ENCODE results near the gene TSPAN10. TPM values are rescaled to one million over a fixed set of nuclear protein-coding genes. Genes with fewer than 3 reads are reported as not detected.
"Not testable (repeated sequence)": the region's sequence is repeated elsewhere in the genome, so short reads cannot be mapped to it uniquely, and the experiment has no call there.

The TSPAN10 gene
- total and polyA plus RNA-seq, 2 of the 8 experiments (the other 6 are each of a cell fraction or from before 2014, with no cell fraction given): 0.99 to 1.1 TPM

DNA sequence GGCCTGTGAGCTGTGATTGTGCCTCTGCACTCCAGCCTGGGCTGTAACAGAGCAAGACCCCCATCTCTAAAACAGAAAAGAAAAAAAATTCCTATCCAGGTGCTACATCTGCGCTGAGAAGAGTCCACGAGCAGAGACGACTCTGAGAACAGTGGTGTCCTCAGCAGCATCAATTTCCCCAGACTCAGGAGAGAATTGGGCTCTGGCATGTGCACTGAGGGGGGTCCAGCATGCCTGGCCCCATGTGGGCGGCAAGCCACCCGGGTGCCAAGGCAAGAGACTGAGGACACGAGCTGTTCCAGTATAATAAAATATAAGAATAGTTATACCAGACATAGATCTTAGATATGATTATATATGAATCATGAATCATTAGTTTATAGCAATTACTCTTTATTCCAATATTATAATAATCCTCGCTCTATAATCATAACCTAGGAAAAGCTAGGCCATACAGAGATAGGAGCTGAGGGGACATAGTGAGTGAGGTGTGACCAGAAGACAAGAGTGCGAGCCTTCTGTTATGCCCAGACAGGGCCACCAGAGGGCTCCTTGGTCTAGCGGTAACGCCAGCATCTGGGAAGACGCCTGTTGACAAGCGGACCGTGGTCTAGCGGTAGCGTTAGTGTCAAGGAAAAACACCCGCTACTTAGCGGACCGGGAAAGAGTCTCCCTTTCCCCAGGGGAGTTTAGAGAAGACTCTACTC lies 38.7 kb downstream of the TSPAN10 start:
- 52% methylated on average over 18 of the region's 18 CpGs; no CpG with 5 or more reads in 1 of the 2 experiments for WGBS, 2 experiments (ENCODE audit: extremely low coverage in 1 of 2, insufficient coverage in 1 of 2, insufficient read length in 1 of 2, insufficient replicate concordance in 2 of 2, low coverage in 1 of 2, low lambda C conversion rate in 2 of 2, missing lambda C conversion rate in 1 of 2)
- not testable (repeated sequence) for H3K9ac ChIP-seq (replicated peaks in 1 of 4; ENCODE audit: extremely low read depth in 1 of 4, low read depth in 3 of 4, low read length in 3 of 4); H3K79me1 ChIP-seq (ENCODE audit: low read depth, low read length); H4K8ac ChIP-seq (ENCODE audit: extremely low read depth, insufficient read depth, low read length); H2BK12ac ChIP-seq (ENCODE audit: low read depth, low read length); H2BK120ac ChIP-seq (replicated peaks; ENCODE audit: low read depth, low read length); H3K23me2 ChIP-seq (ENCODE audit: low read depth, low read length); H3K56ac ChIP-seq (replicated peaks; ENCODE audit: insufficient read length, low read depth, low read length); H2BK5ac ChIP-seq (ENCODE audit: low read depth, low read length); H4K5ac ChIP-seq (ENCODE audit: insufficient read length, low read depth, low read length); H3K4me1 ChIP-seq (replicated peaks in 1 of 4; ENCODE audit: control insufficient read depth in 3 of 4, insufficient read depth in 4 of 4, low read length in 3 of 4); H3K4me3 ChIP-seq (ENCODE audit: extremely low read depth in 1 of 4, insufficient read depth in 2 of 4, low read depth in 3 of 4, low read length in 4 of 4); H2AK5ac ChIP-seq (ENCODE audit: low read depth, low read length); H3K27me3 ChIP-seq (replicated peaks in 1 of 4; ENCODE audit: control insufficient read depth in 3 of 4, extremely low read depth in 1 of 4, insufficient read depth in 3 of 4, low read length in 3 of 4); H3K79me2 ChIP-seq (ENCODE audit: control insufficient read depth in 1 of 2, insufficient read depth in 2 of 2, low read length in 2 of 2); H3K18ac ChIP-seq (ENCODE audit: extremely low read depth, low read length); H3K14ac ChIP-seq (ENCODE audit: insufficient read length); H3K9me3 ChIP-seq (ENCODE audit: insufficient read depth in 2 of 2, low read depth in 1 of 2, low read length in 1 of 2); H3K4ac ChIP-seq (replicated peaks; ENCODE audit: insufficient read length, low read depth, low read length); H3K23ac ChIP-seq (ENCODE audit: insufficient read length); H2AFZ ChIP-seq (ENCODE audit: low read length); H3K27ac ChIP-seq (ENCODE audit: low read depth, low read length); H4K91ac ChIP-seq (replicated peaks; ENCODE audit: insufficient read length, low read length); H2BK15ac ChIP-seq (ENCODE audit: low read length); H3K4me2 ChIP-seq (ENCODE audit: insufficient read depth in 1 of 2, low read depth in 2 of 2, low read length in 2 of 2); H2BK20ac ChIP-seq (ENCODE audit: low read length)
- Histone ChIP-seq H3K36me3 (ENCODE audit: control insufficient read depth in 2 of 4, insufficient read depth in 4 of 4, low read length in 3 of 4) (peaks cover 17 to 35% (median 32%) of the 10 kb centered on the region in 4 experiments), H4K20me1 (replicated peaks in 1 of 2; ENCODE audit: control insufficient read depth in 1 of 2, insufficient read depth in 2 of 2, low read length in 2 of 2) (peaks cover 5 to 22% of the 10 kb centered on the region in 2 experiments)
- FAIRE-seq: peak; percentile 24
- peak; percentile 27 to 32; a peak in 2 of 4 replicates for TF ChIP-seq RAD21 (IDR thresholded peaks at IDR 0.05 in 1 of 2, conservative IDR thresholded peaks at IDR 0.05 in 1 of 2; ENCODE audit: low read depth in 2 of 2, low read length in 2 of 2)
- TF ChIP-seq, protein P1, sequence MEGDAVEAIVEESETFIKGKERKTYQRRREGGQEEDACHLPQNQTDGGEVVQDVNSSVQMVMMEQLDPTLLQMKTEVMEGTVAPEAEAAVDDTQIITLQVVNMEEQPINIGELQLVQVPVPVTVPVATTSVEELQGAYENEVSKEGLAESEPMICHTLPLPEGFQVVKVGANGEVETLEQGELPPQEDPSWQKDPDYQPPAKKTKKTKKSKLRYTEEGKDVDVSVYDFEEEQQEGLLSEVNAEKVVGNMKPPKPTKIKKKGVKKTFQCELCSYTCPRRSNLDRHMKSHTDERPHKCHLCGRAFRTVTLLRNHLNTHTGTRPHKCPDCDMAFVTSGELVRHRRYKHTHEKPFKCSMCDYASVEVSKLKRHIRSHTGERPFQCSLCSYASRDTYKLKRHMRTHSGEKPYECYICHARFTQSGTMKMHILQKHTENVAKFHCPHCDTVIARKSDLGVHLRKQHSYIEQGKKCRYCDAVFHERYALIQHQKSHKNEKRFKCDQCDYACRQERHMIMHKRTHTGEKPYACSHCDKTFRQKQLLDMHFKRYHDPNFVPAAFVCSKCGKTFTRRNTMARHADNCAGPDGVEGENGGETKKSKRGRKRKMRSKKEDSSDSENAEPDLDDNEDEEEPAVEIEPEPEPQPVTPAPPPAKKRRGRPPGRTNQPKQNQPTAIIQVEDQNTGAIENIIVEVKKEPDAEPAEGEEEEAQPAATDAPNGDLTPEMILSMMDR (IDR thresholded peaks at IDR 0.05; ENCODE audit: control extremely low read depth in 1 of 3, insufficient read depth in 1 of 3, low read depth in 1 of 3, low read length in 3 of 3): peak; percentile 15 to 44 (median 24); a peak in 3 of 4 replicates
- TF ChIP-seq POLR2AphosphoS5 (IDR thresholded peaks at IDR 0.05; ENCODE audit: low read depth, low read length): 0 out of 2 replicates have a peak, but pooled peaks have one; percentile 11
- POLR2A ChIA-PET (ENCODE audit: partially characterized antibody): interaction anchor here (0.6 to 28.4 kb wide), 18 partner anchors 8 to 185 kb away, joined by 3 to 436 read pairs (median 4); partner anchors contain the start of genes ARL16, CCDC137, HGS and MRPL12
- peak in 1 of 2 experiments; percentile 68 for DNase-seq (ENCODE audit: low read depth in 1 of 2, low spot score in 2 of 2)
- CTCF ChIA-PET (ENCODE audit: partially characterized antibody): interaction anchor here (0.6 to 4.9 kb wide), 18 partner anchors 9 to 397 kb away, joined by 3 to 20 read pairs (median 4); partner anchors contain the start of genes CCDC137, OXLD1 and PDE6G

Data from H1 (cell line).